Measurements from ENCODE around the gene HTRA1. TPM values are rescaled to one million over a fixed set of nuclear protein-coding genes. Genes with fewer than 3 reads are reported as not detected.

Gene HTRA1
- total and polyA plus RNA-seq, 7 experiments from 2014 or later: 0.22 to 0.64 (median 0.40) TPM; not detected in 3

DNA sequence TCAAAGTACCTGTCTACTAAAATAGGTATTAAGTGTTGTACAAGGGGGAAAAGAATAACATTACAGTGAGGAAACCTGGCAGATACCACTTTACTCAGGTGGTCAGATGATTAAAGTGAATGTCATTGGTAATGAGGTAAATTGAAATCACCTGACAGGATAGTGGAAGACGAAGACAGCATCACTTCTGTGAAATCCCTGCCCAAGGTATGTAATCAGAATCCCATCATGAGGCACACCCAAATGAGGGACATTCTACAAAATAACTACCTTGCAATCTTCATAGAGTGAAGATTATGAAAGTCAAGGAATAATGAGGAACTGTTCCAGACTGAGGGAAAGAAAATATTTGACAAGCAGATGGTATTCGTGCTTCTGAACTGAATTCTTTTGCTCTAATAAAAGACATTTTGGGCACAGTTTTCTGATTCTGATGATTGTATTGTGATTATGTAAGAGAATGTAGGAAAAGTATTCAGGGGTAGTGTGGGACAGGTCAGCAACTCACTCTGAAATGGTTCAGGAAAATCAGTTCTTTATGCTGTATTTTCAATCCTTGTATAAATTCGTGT is 40.2 kb upstream of the HTRA1 start:
- POLR2A ChIA-PET: interaction anchor here (2.8 kb wide), 1 partner anchor 46 kb away, joined by 31 read pairs; the partner anchor contains the start of gene PLEKHA1
- Mint-ChIP-seq H3K27me3 (no peaks in the 10 kb centered on the region), H3K4me3 (peak overlapping the region in 8 of 10 donors; percentile 6 to 74 (median 58)), H3K36me3 (peaks cover 3 to 36% (median 33%) of the 10 kb centered on the region in 5 donors), H3K9me3 (peaks cover 0 to 5% (median 0%) of the 10 kb centered on the region in 11 donors), H3K4me1 (peaks cover 35 to 88% (median 77%) of the 10 kb centered on the region in 7 donors), H3K27ac (peak overlapping the region in 8 of 9 donors; percentile 65 to 94 (median 86))
- CTCF ChIA-PET: interaction anchor here (0.7 to 1.9 kb wide), 2 partner anchors 13 to 77 kb away, joined by 3 to 7 read pairs; no protein-coding TSS in a partner anchor
- Histone ChIP-seq H3K36me3 (ENCODE audit: control insufficient read depth in 2 of 3, insufficient read depth in 3 of 3, low read length in 3 of 3) (peaks cover 0 to 5% (median 0%) of the 10 kb centered on the region in 3 experiments), H3K9me3 (ENCODE audit: control insufficient read depth in 2 of 3, low read length in 3 of 3) (no peaks in the 10 kb centered on the region), H3K4me1 (ENCODE audit: control insufficient read depth in 2 of 2, insufficient read depth in 2 of 2, low read length in 2 of 2) (peaks cover 56 to 67% of the 10 kb centered on the region in 2 donors), H3K27ac (ENCODE audit: low read depth, low read length) (peak overlapping the region; percentile 54), H3K27me3 (ENCODE audit: control insufficient read depth in 2 of 2, insufficient read depth in 2 of 2, low read length in 2 of 2) (no peaks in the 10 kb centered on the region), H3K4me3 (ENCODE audit: low read length) (no peak overlapping the region)
- intact Hi-C loops (cut with micrococcal nuclease): no loop called here
- DNase-seq (peak in 2 of 9 donors; percentile 22 to 24), ATAC-seq (no peak)

DNA sequence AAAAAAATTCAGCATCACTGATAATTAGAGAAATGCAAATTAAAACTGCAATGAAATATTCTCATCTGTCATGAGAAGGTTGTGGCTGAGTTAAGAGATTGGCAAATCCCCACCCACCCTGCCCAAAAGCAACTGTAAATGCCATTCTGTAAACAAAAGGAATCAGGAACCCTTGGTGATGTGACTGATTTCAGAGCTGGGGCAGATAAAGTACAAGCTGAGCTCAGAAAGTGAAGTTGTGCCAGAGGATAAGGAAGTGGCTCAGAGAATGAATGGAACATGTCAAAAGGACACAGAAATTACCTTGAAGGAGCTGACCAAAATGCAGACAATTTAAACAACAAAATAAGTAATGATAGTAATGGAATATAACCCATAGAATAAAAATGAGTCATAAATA is 39.6 kb upstream of the HTRA1 start:
- Mint-ChIP-seq H3K27ac (peak overlapping the region in 8 of 9 donors; percentile 65 to 90 (median 85)), H3K4me3 (peak overlapping the region in 8 of 10 donors; percentile 12 to 74 (median 46)), H3K4me1 (peaks cover 30 to 86% (median 74%) of the 10 kb centered on the region in 7 donors), H3K9me3 (peaks cover 0 to 5% (median 0%) of the 10 kb centered on the region in 11 donors), H3K36me3 (peaks cover 5 to 35% (median 32%) of the 10 kb centered on the region in 5 donors), H3K27me3 (no peaks in the 10 kb centered on the region)
- peaks cover 0 to 5% (median 0%) of the 10 kb centered on the region in 3 experiments for H3K36me3 ChIP-seq (ENCODE audit: control insufficient read depth in 2 of 3, insufficient read depth in 3 of 3, low read length in 3 of 3)
- no peaks in the 10 kb centered on the region for H3K27me3 ChIP-seq (ENCODE audit: control insufficient read depth in 2 of 2, insufficient read depth in 2 of 2, low read length in 2 of 2)
- intact Hi-C loops (cut with micrococcal nuclease): loop anchor here in 1 of 2 donors (1.0 kb wide), 1 partner anchor 9 kb away; no protein-coding TSS in a partner anchor
- DNase-seq: no peak
- no peak overlapping the region for H3K27ac ChIP-seq (ENCODE audit: low read depth, low read length)
- ChIA-PET CTCF (interaction anchor here (0.7 to 1.9 kb wide), 3 partner anchors 12 to 77 kb away, joined by 3 to 7 read pairs (median 3); partner anchors contain the start of gene PLEKHA1), POLR2A (interaction anchor here (0.6 to 1.6 kb wide), 3 partner anchors 8 to 47 kb away, joined by 3 to 11 read pairs (median 8); partner anchors contain the start of gene PLEKHA1)
- no peaks in the 10 kb centered on the region for H3K9me3 ChIP-seq (ENCODE audit: control insufficient read depth in 2 of 3, low read length in 3 of 3)
- H3K4me3 ChIP-seq (ENCODE audit: low read length): no peak overlapping the region
- H3K4me1 ChIP-seq (ENCODE audit: control insufficient read depth in 2 of 2, insufficient read depth in 2 of 2, low read length in 2 of 2): peaks cover 53 to 61% of the 10 kb centered on the region in 2 donors
- no peak for ATAC-seq

DNA sequence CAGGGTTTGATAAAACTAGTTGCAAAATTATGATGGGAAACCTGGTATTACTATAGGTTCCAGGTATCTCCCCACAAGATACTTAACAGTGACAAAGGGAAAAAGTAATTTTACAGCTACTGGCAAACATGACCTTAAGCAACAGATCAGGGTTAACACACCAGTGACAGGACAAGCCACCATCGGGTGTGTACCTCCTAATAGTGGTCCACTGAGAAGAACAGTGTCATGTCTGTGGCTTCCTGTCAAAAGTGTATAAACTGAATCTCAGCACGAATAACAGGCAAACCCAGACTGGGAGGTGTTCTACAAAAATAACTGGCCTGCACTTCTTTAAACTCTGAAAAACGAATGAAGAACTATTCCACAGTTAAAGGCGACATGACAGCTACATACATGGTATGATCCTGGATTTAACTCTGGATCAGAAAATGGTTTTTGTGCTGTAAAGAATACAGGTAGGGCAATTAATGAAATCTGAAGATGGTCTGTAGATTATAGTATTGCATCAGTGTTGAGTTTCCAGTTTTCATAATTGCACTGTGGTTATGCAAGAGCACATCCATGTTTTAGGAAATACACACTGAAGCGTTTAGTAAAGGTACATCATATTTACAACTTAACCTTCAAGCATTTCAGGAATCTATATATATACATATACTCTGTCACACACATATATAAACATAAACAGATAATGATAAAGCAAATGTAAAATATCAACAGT is 38.9 kb upstream of the HTRA1 start:
- Mint-ChIP-seq H3K27me3 (no peaks in the 10 kb centered on the region), H3K36me3 (peaks cover 10 to 36% (median 33%) of the 10 kb centered on the region in 5 donors), H3K9me3 (peaks cover 0 to 1% (median 0%) of the 10 kb centered on the region in 11 donors), H3K4me1 (peaks cover 28 to 86% (median 75%) of the 10 kb centered on the region in 7 donors), H3K4me3 (peak overlapping the region in 8 of 10 donors; percentile 24 to 74 (median 51)), H3K27ac (peak overlapping the region in 8 of 9 donors; percentile 65 to 89 (median 85))
- Histone ChIP-seq H3K27ac (ENCODE audit: low read depth, low read length) (peak overlapping the region; percentile 19), H3K9me3 (ENCODE audit: control insufficient read depth in 2 of 3, low read length in 3 of 3) (no peaks in the 10 kb centered on the region), H3K36me3 (ENCODE audit: control insufficient read depth in 2 of 3, insufficient read depth in 3 of 3, low read length in 3 of 3) (peaks cover 0 to 5% (median 0%) of the 10 kb centered on the region in 3 experiments), H3K27me3 (ENCODE audit: control insufficient read depth in 2 of 2, insufficient read depth in 2 of 2, low read length in 2 of 2) (no peaks in the 10 kb centered on the region), H3K4me3 (ENCODE audit: low read length) (no peak overlapping the region), H3K4me1 (ENCODE audit: control insufficient read depth in 2 of 2, insufficient read depth in 2 of 2, low read length in 2 of 2) (peaks cover 54 to 55% of the 10 kb centered on the region in 2 donors)
- peak in 1 of 9 donors; percentile 24 for DNase-seq
- CTCF ChIA-PET: interaction anchor here (1.0 to 1.9 kb wide), 2 partner anchors 12 to 48 kb away, joined by 3 to 7 read pairs; partner anchors contain the start of gene PLEKHA1
- peak; percentile 83 for ATAC-seq
- POLR2A ChIA-PET: interaction anchor here (0.6 to 1.6 kb wide), 5 partner anchors 9 to 48 kb away, joined by 3 to 11 read pairs (median 4); partner anchors contain the start of gene PLEKHA1
- intact Hi-C loops (cut with micrococcal nuclease): loop anchor here in 1 of 2 donors (1.0 kb wide), 1 partner anchor 8 kb away; no protein-coding TSS in a partner anchor

DNA sequence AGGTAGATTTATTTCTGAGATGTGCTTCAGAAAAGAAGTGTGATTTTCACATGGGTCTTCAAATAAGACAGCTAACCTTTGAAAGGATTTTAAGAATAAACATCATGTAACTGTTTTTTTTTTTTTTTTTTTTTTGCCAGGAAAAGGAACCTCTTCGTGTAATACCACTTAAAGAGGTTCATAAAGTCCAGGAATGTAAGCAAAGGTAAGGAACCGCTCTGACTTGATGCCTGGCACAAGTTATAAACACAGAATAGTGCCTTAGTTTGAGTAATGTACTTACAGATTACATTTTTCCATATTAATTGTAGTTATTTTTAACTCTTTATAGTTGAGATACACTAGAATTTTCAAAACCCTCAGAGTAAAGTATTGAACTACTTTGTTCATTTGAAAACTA is 37.3 kb upstream of the HTRA1 start:
- Mint-ChIP-seq H3K27me3 (no peaks in the 10 kb centered on the region), H3K27ac (peak overlapping the region in 5 of 9 donors; percentile 15 to 88 (median 18)), H3K4me3 (no peak overlapping the region), H3K9me3 (peaks cover 0 to 1% (median 0%) of the 10 kb centered on the region in 11 donors), H3K36me3 (peaks cover 4 to 32% (median 24%) of the 10 kb centered on the region in 5 donors), H3K4me1 (peaks cover 24 to 76% (median 66%) of the 10 kb centered on the region in 7 donors)
- ATAC-seq (no peak), DNase-seq (no peak)
- H3K27ac ChIP-seq (ENCODE audit: low read depth, low read length): no peak overlapping the region
- H3K27me3 ChIP-seq (ENCODE audit: control insufficient read depth in 2 of 2, insufficient read depth in 2 of 2, low read length in 2 of 2): no peaks in the 10 kb centered on the region
- H3K4me3 ChIP-seq (ENCODE audit: low read length): no peak overlapping the region
- no peaks in the 10 kb centered on the region for H3K9me3 ChIP-seq (ENCODE audit: control insufficient read depth in 2 of 3, low read length in 3 of 3)
- POLR2A ChIA-PET: interaction anchor here (0.6 to 0.8 kb wide), 3 partner anchors 31 to 86 kb away, joined by 3 to 4 read pairs (median 3); no protein-coding TSS in a partner anchor
- CTCF ChIA-PET: interaction anchor here (0.8 to 1.7 kb wide), 4 partner anchors 11 to 81 kb away, joined by 3 to 11 read pairs (median 4); no protein-coding TSS in a partner anchor
- H3K4me1 ChIP-seq (ENCODE audit: control insufficient read depth in 2 of 2, insufficient read depth in 2 of 2, low read length in 2 of 2): peaks cover 38 to 44% of the 10 kb centered on the region in 2 donors
- intact Hi-C loops (cut with micrococcal nuclease): no loop called here
- H3K36me3 ChIP-seq (ENCODE audit: control insufficient read depth in 2 of 3, insufficient read depth in 3 of 3, low read length in 3 of 3): peaks cover 0 to 15% (median 0%) of the 10 kb centered on the region in 3 experiments

DNA sequence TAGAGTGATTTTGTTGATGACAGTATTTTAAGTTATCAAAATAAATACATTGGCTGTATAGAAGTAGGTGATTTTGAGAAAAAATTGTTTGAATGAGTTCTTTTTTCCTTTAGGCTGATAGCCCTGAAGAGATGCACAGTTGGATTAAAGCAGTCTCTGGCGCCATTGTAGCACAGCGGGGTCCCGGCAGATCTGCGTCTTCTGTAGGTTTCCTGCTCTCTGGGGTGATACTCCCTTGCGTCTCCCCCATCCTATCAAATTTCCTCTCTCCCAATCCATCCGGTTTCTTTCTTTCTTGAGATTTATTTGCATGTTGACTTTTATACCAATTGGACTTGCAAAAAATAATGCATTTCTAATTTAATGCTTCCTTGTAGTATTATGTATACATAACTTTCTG is 34.5 kb upstream of the HTRA1 start:
- H3K4me3 Mint-ChIP-seq: peak overlapping the region in 5 of 10 donors; percentile 16 to 72 (median 53)
- DNase-seq (no peak), ATAC-seq (no peak)
- H3K9me3 Mint-ChIP-seq: peaks cover 0 to 1% (median 0%) of the 10 kb centered on the region in 11 donors
- H3K9me3 ChIP-seq (ENCODE audit: control insufficient read depth in 2 of 3, low read length in 3 of 3): no peaks in the 10 kb centered on the region
- H3K4me3 ChIP-seq (ENCODE audit: low read length): no peak overlapping the region
- peaks cover 10 to 55% (median 40%) of the 10 kb centered on the region in 7 donors for H3K4me1 Mint-ChIP-seq
- CTCF ChIA-PET: no interaction called here
- peak overlapping the region in 8 of 9 donors; percentile 39 to 89 (median 74) for H3K27ac Mint-ChIP-seq
- no peaks in the 10 kb centered on the region for H3K27me3 Mint-ChIP-seq
- H3K36me3 Mint-ChIP-seq: peaks cover 0 to 35% (median 15%) of the 10 kb centered on the region in 5 donors
- H3K27ac ChIP-seq (ENCODE audit: low read depth, low read length): peak overlapping the region; percentile 38
- POLR2A ChIA-PET: interaction anchor here (1.0 to 1.2 kb wide), 2 partner anchors 45 to 55 kb away, joined by 4 read pairs; no protein-coding TSS in a partner anchor
- peaks cover 6 to 15% (median 8%) of the 10 kb centered on the region in 3 experiments for H3K36me3 ChIP-seq (ENCODE audit: control insufficient read depth in 2 of 3, insufficient read depth in 3 of 3, low read length in 3 of 3)
- intact Hi-C loops (cut with micrococcal nuclease): loop anchor here in 1 of 2 donors (1.0 kb wide), 1 partner anchor 10 kb away; no protein-coding TSS in a partner anchor
- peaks cover 11 to 22% of the 10 kb centered on the region in 2 donors for H3K4me1 ChIP-seq (ENCODE audit: control insufficient read depth in 2 of 2, insufficient read depth in 2 of 2, low read length in 2 of 2)
- H3K27me3 ChIP-seq (ENCODE audit: control insufficient read depth in 2 of 2, insufficient read depth in 2 of 2, low read length in 2 of 2): no peaks in the 10 kb centered on the region

Data from naive thymus-derived CD4-positive, alpha-beta T cell (primary cell).